T1000 (cell line): ENCODE results near the gene MINK1.
A peak's percentile ranks its signal among the peaks of the same experiment; 100 is the strongest.

ENCODE experiments used
- DNase-seq: peaks from one replicate; lab custom pipeline; 2025; ENCODE audit warnings: mixed read lengths; lab: John Stamatoyannopoulos, UW

The MINK1 gene

DNA sequence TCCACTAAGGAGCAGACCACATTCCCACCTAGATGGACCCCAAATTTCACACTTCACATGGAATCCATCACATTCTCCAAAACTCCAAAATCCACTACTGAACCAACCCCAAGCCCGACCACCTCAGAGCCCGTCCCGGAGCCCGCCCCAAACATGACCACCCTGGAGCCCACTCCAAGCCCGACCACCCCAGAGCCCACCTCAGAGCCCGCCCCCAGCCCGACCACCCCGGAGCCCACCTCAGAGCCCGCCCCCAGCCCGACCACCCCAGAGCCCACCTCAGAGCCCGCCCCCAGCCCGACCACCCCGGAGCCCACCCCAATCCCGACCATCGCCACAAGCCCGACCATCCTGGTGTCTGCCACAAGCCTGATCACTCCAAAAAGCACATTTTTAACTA is 100.5 kb downstream of the MINK1 start:
- no peak for DNase-seq

DNA sequence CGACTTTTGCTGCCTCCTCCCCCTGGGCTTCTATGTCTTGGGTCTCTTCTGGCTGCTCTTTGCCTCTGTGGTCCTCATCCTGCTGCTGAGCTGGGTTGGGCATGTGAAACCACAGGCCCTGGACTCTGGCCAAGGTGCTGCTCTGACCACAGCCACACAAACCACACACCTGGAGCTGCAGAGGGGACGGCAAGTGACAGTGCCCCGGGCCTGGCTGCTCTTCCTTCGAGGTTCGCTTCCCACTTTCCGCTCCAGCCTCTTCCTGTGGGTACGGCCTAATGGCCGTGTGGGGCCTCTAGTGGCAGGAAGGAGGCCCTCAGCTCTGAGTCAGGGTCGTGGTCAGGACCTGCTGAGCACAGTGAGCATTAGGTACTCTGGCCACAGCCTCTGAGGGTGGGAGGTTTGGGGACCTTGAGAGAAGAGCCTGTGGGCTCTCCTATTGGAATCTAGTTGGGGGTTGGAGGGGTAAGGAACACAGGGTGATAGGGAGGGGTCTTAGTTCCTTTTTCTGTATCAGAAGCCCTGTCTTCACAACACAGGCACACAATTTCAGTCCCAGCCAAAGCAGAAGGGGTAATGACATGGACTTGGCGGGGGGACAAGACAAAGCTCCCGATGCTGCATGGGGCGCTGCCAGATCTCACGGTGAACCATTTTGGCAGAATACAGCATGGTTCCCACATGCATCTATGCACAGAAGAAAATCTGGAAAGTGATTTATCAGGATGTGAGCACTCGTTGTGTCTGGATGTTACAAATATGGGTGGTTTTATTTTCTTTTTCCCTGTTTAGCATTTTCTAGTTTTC is 101.2 kb downstream of the MINK1 start:
- no peak for DNase-seq

DNA sequence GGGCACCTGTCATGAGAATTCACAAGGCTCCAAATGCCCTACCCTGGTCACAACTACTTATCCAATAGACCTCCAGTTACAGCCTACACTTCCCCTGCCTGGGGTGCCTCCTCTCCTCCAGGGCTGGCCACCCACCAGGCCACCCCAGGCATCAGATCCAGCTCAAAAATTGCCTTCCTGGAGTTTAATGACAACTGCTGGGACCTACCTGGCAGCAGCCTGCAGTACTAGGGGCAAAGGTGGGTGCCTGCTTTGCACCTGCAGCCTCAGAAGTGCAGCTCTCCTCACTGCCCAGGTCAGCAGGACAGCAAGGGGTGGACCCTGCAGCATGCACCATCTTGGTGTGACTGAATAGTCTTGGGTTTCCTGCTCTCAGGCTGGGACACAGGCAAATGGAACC is 102.5 kb downstream of the MINK1 start:
- DNase-seq, result no peak

DNA sequence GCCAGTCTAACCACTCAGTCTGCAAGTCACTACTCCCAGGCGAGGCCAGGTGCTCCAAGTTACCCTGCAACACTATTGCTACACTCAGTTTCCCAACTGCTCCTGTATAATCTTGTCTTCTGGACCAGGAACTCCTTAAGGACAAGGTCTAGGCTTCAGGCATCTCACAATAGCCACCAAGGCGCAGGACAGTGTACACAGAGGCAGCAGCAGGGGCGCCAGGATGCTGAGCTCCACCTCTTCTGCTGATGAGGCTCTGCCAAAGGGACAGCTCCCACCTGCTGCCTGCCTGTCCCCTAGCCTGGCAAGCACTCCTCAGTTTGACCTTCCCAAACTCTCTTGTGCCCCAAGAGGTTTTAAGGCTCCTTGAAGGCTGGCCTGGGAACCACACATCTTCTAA is 103.3 kb downstream of the MINK1 start:
- DNase-seq, result no peak

DNA sequence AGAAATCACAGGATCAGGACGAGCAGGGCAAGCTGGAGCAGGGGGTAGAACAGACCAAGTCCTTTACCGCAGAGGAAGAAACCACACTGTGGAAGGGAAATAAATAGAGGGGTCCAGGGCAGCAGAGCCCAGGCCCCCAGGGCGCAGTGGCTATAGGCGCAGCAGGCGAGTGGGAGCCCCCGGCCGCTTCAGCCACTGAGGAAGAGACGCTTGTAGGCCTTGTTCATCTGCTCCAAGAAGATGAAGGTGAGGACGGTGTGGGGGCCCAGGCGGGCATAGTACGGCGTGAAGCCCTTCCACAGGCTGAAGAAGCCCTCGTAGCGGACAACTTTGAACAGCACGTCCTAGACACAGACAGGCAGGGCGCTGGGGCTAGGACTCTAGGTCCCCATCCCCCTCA is 104.4 kb downstream of the MINK1 start:
- no peak for DNase-seq

DNA sequence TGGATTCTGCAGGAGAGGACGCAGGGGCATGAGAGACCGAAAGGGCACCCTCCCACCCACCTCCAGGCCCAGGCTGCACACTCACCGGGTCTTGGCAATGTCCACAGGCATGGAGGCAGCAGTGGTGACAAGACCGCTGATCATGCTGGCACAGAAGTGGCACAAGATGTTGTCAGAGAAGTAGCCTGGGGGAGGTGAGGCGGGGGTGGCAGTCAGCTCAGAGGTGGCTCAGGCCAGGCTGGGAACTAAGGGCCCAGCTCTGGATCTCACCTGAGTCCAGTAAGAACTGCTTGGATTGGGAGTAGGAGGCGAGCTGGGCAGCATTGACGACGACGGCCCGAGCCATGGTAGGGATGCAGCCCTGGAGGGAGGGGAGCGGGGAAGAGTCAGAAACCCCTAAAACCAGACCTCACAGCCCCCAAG is 104.9 kb downstream of the MINK1 start:
- DNase-seq, result no peak

DNA sequence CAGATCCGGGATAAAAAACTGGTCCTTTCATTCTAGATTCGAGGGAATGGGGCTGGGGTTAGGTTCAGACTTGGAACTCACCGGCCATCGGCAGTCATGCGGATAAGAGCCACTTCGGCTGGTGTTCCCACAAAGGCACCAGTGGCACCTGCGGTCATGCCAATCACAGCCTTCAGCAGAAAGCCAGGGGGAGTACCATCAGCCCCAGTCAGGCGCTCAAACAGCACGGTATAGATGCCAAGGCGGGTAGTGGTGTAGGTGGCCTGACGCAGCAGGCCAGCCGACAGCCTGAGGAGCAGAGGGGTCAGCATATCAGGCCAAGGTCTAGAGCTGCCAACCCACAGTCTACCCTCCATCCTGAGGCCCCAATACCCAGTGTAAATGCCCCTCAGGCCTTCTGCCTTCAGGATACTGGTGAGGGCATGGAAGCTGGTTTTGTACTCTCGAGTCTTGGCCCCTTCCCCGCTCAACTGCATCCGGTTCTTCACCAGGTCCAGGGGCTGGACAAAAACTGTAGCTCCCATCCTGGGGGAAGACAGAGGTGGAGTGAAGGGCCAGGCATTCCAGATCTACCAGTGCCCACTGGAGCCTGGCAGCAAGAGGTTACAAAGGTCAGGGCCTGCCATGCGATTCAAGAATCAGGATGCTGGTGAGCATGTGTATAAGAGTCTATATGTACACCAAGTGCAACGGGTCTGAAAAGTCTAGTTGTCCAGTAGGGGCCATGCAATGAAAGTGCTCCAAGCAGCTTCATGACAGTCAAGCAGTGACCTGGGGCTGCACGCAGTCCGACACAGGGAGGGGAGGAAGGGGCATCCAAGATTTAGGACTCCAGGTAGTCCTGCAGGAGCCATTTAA is 105.8 kb downstream of the MINK1 start:
- no peak for DNase-seq

DNA sequence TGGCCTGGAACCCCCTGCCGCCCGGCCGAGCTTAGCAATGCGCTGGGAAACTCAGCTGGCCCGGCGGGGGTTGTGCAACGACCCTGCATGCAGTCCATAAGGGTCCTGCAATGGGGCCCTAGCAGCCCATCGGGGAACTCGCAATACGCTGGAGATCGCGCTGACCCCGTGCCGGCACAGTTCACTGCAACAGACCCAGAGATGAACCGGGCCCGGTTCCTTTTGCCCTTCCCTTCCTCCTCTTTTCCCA is 106.3 kb downstream of the MINK1 start:
- no peak for DNase-seq

DNA sequence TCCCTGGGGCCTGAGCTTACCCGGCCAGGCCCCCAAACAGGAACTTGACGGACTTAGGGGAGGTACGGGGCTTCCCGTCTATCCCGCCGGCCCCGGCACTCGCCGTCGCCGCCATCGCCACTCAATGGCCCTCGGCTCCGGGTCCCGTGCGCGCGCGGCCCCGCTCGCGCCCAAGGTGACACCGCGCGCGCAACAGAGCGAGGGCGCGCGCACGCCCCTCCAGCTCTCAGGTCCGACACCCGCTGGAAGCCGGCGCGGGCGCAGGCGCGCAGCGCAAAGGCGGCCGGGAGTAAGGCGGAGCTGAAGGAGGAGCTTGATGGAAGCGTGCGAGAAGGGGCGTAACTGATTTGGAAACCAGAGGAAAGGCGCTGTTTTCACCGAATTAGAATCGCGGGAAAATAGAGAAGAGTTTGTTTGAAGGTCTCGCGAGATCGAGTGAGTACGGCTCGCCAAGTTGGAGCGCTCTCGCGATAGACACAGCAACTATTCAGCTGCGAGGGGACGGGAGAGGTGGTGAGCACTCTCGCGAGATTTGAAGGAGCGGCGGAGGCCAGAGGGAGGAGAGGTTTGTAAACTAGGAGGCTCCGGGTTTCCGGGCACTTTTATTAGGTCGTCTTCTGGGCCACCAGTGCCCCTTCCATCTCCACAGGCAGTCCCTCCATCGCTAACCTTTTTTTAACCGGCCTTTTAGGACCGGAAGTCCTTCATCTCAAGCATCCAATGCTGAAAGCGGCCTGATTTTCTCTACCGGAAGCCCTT is 106.8 kb downstream of the MINK1 start, which contains the start of the genes RNF167 and SLC25A11:
Gene RNF167 (plus strand): TSS at position 473 of the 759 bp plus-strand sequence. CDS start 642 bp downstream, outside the sequence.
Gene SLC25A11 (minus strand): TSS at position 251 of the 759 bp plus-strand sequence. CDS start 136 bp downstream, at position 115.
- peak; percentile 97 for DNase-seq

DNA sequence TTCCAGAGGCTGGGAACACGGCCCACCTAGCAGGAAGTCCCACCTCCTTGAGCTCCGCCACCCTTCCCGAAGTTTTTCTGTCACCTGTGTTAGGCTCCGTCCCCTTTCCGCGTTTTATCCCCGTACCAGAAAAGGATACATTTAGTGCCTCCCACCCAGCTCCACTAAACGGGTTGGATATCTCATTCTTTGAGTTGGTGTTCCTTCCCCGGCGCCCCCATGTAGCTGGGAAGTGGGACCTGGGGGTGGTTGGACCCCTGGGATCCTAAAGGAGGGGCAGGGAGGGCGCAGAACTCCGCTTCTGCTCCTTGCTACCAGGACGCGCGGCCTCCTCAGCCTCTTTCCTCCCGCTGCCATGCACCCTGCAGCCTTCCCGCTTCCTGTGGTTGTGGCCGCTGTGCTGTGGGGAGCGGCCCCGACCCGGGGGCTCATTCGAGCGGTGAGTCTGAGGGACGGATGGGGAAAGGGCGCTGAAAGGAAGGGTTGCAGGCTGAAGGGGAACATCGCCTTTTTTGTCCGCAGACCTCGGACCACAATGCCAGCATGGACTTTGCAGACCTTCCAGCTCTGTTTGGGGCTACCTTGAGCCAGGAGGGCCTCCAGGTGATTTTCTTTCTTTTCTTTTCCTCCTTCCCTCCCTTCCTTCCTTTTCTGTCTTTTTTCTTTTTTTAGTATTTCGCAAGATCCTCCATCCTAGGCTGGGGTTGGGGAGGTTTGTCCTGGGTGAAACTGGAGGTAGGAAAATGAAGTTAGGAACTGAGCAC is 107.6 kb downstream of the MINK1 start:
- no peak for DNase-seq

DNA sequence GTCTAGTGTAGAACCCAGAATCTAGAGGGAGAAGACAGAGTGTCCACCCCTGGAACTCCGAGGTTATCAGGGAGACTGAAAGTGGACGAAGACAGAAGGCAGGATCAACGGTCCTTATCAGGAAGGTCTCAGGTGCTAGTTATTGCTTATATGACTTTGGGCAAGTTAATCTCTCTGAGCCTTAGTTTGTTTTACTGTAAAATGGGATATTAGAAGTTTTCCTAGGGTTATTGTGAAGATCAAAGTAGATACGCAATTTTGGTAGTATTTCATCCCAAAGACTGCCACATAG is 108.1 kb downstream of the MINK1 start:
- DNase-seq, result no peak

DNA sequence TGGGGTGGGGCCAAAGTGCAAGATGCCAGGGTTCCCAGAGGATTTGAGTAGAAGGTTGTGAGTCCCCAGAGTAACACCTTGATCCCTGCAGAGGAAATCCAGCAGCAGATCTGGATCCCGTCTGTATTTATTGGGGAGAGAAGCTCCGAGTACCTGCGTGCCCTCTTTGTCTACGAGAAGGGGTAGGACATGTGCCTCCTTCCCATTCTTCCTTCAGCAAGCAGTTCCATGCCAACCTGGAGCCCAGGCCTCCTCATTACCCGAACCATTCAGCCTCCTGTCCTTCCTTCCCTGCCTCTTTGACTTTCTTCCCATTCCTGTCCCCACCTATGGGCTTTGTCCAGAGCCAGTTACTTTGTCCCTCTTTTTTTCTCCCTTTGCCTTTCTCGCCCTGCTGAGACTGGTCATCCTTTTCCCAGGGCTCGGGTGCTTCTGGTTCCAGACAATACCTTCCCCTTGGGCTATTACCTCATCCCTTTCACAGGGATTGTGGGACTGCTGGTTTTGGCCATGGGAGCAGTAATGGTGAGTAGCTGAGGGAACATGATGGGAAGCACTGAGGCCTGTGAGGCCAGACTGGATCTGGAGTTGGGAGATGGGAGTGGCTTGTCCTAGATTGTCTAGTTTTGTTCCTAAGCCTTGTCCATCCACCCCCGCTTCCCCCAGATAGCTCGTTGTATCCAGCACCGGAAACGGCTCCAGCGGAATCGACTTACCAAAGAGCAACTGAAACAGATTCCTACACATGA is 109.8 kb downstream of the MINK1 start:
- DNase-seq, result no peak

DNA sequence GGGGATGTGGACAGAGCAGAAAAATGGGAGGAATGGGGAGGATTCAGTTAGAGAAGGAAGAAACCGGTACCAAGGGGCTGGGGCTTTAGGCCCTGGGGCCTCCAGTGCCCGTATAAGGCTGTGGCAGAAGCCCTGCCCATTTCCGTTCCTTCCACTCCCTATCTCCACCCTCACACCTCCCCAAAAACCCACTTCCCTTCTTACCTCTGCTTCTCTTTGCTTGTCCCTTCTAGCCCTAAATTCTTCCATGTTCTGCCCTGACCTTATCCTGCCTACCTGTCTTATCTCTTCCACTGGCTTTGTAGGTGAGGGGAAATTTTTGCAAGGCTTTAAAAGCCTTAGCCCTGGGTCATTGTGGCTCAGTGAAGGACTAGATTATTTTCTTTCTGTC is 111.0 kb downstream of the MINK1 start:
- DNase-seq, result no peak

DNA sequence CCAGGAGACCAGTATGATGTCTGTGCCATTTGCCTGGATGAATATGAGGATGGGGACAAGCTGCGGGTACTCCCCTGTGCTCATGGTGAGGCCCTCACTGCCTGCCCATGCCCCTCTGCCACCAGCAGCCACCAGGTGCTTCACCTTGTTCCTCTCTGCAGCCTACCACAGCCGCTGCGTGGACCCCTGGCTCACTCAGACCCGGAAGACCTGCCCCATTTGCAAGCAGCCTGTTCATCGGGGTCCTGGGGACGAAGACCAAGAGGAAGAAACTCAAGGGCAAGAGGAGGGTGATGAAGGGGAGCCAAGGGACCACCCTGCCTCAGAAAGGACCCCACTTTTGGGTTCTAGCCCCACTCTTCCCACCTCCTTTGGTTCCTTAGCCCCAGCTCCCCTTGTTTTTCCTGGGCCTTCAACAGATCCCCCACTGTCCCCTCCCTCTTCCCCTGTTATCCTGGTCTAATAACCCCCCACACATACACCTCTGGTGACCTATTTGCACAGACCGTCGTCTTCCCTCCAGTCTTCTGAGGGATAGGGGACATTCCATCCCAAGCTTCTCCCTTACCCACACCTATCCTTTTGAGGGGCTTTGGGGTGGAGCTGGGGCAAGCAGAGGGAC is 111.5 kb downstream of the MINK1 start:
- DNase-seq, result no peak

DNA sequence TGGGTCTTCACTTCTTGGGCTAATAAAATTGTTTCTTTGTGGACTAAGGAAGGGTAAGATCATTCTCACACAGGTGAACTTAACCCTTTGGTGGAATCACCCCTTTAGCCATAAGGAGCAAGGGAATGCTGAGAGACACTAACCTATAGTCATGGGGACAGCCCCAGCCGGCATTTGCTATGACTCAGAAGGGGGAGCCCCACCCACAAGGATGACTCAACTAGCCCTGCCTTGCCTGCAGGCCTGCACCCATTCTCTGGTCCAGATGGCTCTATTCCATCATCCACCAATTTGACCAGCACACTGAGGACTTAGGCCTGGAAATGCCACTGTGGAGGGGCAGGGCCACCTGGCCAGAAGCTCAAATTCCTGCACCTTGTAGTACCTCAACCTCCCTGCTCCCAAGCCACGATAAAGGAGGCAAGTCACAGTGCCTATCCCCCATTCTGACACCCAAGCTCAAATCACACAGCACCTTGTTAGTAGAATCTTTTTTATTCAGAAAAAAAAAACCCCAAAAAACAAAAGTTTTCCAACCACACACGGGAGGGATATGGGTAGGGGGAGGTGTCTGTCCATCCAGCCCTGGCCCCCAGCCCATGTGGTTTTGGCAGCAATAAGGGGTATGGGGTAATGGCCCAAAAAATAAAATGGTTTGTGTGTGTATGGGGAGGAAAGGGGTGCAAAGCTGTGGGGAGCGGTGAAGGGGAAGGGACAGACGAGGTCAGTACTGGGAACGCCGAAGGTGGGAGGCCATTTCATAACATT is 112.2 kb downstream of the MINK1 start:
- peak; percentile 70 for DNase-seq

DNA sequence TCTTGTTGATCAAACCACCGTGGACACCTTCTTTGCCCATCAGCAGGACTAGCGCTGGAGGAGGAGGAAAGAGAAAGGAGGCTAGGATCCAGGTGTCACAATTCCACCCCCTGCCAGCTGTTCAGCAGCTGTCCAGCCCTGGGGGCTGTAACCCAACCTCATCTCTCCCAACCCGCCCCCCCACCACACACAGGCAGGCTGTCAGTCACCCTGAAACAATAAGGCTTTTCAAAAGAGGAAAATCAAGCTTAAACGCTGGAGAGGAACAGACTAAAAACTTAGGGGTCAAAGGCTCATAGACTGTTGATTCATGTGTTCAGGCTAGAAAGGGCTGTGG is 112.8 kb downstream of the MINK1 start:
- no peak for DNase-seq

DNA sequence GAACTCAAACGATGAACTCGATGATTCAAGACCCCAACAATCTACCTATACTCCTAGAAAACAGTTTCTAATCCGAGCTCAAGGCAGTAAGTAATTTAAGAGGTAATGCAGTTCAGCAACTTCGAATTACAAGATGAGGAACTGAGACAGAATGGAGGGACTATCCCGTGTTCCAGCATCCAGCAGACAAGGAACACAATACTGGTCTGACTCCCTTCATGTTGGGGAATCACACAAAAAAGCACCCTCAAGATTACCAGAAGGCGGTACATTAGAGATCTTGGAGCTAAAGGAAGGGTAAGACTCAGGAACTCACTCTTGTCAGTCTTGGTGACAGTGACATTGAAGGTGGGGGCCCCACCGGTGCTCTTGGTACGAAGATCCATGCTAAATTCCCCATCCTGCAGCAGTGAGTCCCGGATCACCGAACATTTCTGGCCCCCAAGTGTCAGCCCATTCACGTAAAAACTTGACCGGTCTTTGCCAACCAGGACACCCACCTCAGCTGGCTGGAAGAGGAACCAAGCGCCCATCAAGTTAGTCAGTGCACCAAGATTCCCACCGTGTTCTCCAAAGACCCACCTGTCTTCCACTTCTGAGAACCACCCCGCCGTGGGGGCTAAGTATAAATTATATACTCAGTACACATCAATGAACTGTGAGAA is 113.3 kb downstream of the MINK1 start:
- no peak for DNase-seq

DNA sequence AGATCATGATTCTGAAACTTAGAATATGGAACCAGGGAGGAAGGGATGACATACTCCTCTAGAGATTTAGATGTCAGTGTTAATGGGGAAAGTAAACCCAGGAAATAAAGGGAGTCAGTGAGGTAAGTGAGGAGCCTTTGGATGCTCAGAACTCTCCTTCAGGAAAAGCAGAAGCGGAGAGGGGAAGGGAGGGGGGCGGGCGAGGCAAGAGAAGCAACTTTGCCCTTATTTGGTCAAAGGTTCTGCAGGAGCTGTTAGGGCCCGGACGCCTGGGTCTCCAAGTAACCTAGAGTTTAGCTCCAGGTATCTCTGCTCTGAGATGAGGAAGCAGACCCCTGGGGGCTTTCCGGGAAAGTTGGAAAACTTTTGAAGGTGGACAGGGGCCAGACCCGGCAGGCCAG is 113.9 kb downstream of the MINK1 start:
- DNase-seq, result no peak
